Measurements from ENCODE around the gene LCTL. TPM values are rescaled to one million over a fixed set of nuclear protein-coding genes. Genes with fewer than 3 reads are reported as not detected.
"Not testable (repeated sequence)": the region's sequence is repeated elsewhere in the genome, so short reads cannot be mapped to it uniquely, and the experiment has no call there.

LCTL gene
- polyA plus RNA-seq, 1 donor: 0.42 TPM

- DNase-seq: no peak
These were observed 1.4 kb downstream of the LCTL start for GRCh38 chr15:66564136-66565041.

- no peak for DNase-seq
These were observed 2.2 kb downstream of the LCTL start for GRCh38 chr15:66563566-66564110.

GRCh38 chr15:66563126-66563525, 2.7 kb downstream of the LCTL start:
- no peak for DNase-seq

GRCh38 chr15:66560856-66561525, 4.8 kb downstream of the LCTL start:
- DNase-seq: no peak

- DNase-seq: no peak
These were observed 7.5 kb downstream of the LCTL start for GRCh38 chr15:66558271-66558670.

- DNase-seq: no peak
These were observed 10.1 kb downstream of the LCTL start for GRCh38 chr15:66555685-66556084.

GRCh38 chr15:66545255-66545654, 20.5 kb downstream of the LCTL start:
- DNase-seq: no peak

- DNase-seq: no peak
These were observed 22.9 kb downstream of the LCTL start for GRCh38 chr15:66542896-66543295.

- no peak for DNase-seq
These were observed 30.7 kb downstream of the LCTL start for GRCh38 chr15:66535056-66535455.

GRCh38 chr15:66524838-66525237, 41.0 kb downstream of the LCTL start:
- DNase-seq: no peak

- no peak for DNase-seq
These were observed 41.9 kb downstream of the LCTL start for GRCh38 chr15:66523926-66524325.

- no peak for DNase-seq
These were observed 49.9 kb downstream of the LCTL start for GRCh38 chr15:66515901-66516322.

- no peak for DNase-seq
These were observed 51.2 kb downstream of the LCTL start for GRCh38 chr15:66514586-66514985.

- DNase-seq: no peak
These were observed 57.4 kb downstream of the LCTL start for GRCh38 chr15:66508293-66508883.

- DNase-seq: no peak
These were observed 60.0 kb downstream of the LCTL start for GRCh38 chr15:66505818-66506217.

- no peak for DNase-seq
These were observed 60.4 kb downstream of the LCTL start for GRCh38 chr15:66505430-66505811.

GRCh38 chr15:66504563-66505429, 61.0 kb downstream of the LCTL start, which contains the start of the genes RPL4 and ZWILCH:
TSS of gene RPL4 (minus strand) at chr15:66504855. CDS start at chr15:66504790, 65 bp downstream.
TSS of gene ZWILCH (plus strand) at chr15:66505326. CDS start at chr15:66505339, 13 bp downstream.
- peak; percentile 88 for DNase-seq

- no peak for DNase-seq
These were observed 61.8 kb downstream of the LCTL start for GRCh38 chr15:66503780-66504562.

- not testable (repeated sequence) for DNase-seq
These were observed 62.7 kb downstream of the LCTL start for GRCh38 chr15:66503041-66503648.

- DNase-seq: no peak
These were observed 63.3 kb downstream of the LCTL start for GRCh38 chr15:66502491-66502890.
